Activated T-cell treated with anti-CD3 and anti-CD28 coated beads, Interleukin-2, amount 50 U/mL, for 48 hours (primary cell): ENCODE data around the gene PFKP.

Experiments
- DNase-seq, 2 experiments: peaks; one replicate each; pipeline ENCODE4 v3.0.0-alpha.2; 2020

PFKP gene

GRCh38 chr10:3136763-3137611 is 69.6 kb downstream of the PFKP start:
- DNase-seq, result no peak

GRCh38 chr10:3137958-3138726 is 70.8 kb downstream of the PFKP start:
- DNase-seq, result no peak

- DNase-seq, result no peak
Observed at GRCh38 chr10:3139216-3139910, 72.0 kb downstream of the PFKP start.

- DNase-seq, result no peak
Observed at GRCh38 chr10:3140280-3140679, 72.9 kb downstream of the PFKP start.

GRCh38 chr10:3141351-3142005 is 74.1 kb downstream of the PFKP start:
- no peak for DNase-seq

- no peak for DNase-seq
Observed at GRCh38 chr10:3142146-3142875, 75.0 kb downstream of the PFKP start.

GRCh38 chr10:3143366-3143765 is 76.0 kb downstream of the PFKP start:
- DNase-seq, result no peak

- DNase-seq, result no peak
Observed at GRCh38 chr10:3143791-3144434, 76.6 kb downstream of the PFKP start.

GRCh38 chr10:3145366-3145765 is 78.0 kb downstream of the PFKP start:
- DNase-seq, result no peak

- no peak for DNase-seq
Observed at GRCh38 chr10:3146289-3146688, 78.9 kb downstream of the PFKP start.

GRCh38 chr10:3147117-3147820 is 79.9 kb downstream of the PFKP start:
- DNase-seq, result no peak

- DNase-seq, result no peak
Observed at GRCh38 chr10:3148041-3148440, 80.7 kb downstream of the PFKP start.

GRCh38 chr10:3148994-3149393 is 81.6 kb downstream of the PFKP start:
- DNase-seq, result no peak

- DNase-seq, result no peak
Observed at GRCh38 chr10:3149918-3150317, 82.6 kb downstream of the PFKP start.

- no peak for DNase-seq
Observed at GRCh38 chr10:3150366-3150765, 83.0 kb downstream of the PFKP start.

- no peak for DNase-seq
Observed at GRCh38 chr10:3150961-3151360, 83.6 kb downstream of the PFKP start.

GRCh38 chr10:3151889-3152565 is 84.7 kb downstream of the PFKP start:
- DNase-seq, result no peak

- no peak for DNase-seq
Observed at GRCh38 chr10:3152566-3152935, 85.2 kb downstream of the PFKP start.

- no peak for DNase-seq
Observed at GRCh38 chr10:3154666-3155065, 87.3 kb downstream of the PFKP start.

GRCh38 chr10:3159152-3159551 is 91.8 kb downstream of the PFKP start:
- DNase-seq, result no peak

- no peak for DNase-seq
Observed at GRCh38 chr10:3162533-3162932, 95.2 kb downstream of the PFKP start.
